Activated CD4-positive, alpha-beta T cell treated with anti-CD3 and anti-CD28 coated beads for 48 hours (primary cell): Measurements from ENCODE around the gene PEPD.

Experiments
- DNase-seq: peaks from one replicate; pipeline ENCODE4 v3.0.0-alpha.2; 2020

The PEPD gene

GRCh38 chr19:33376423-33376822, 145.2 kb downstream of the PEPD start:
- no peak for DNase-seq

- DNase-seq = no peak
These were observed 145.8 kb downstream of the PEPD start for GRCh38 chr19:33375837-33376159.

GRCh38 chr19:33375156-33375836, 146.3 kb downstream of the PEPD start:
- DNase-seq = no peak

GRCh38 chr19:33374236-33374714, 147.3 kb downstream of the PEPD start:
- DNase-seq = peak; percentile 22

GRCh38 chr19:33373453-33374235, 147.9 kb downstream of the PEPD start, which contains the start of gene CEBPG:
Gene CEBPG, plus strand, starts transcription at chr19:33373709. Its CDS starts 5,531 bp downstream, at chr19:33379240.
- peak; percentile 94 for DNase-seq

- no peak for DNase-seq
These were observed 150.8 kb downstream of the PEPD start for GRCh38 chr19:33370783-33371182.

- no peak for DNase-seq
These were observed 153.3 kb downstream of the PEPD start for GRCh38 chr19:33368074-33368864.

GRCh38 chr19:33366897-33367296, 154.7 kb downstream of the PEPD start:
- no peak for DNase-seq

GRCh38 chr19:33366127-33366526, 155.5 kb downstream of the PEPD start:
- DNase-seq = no peak

- DNase-seq = no peak
These were observed 155.9 kb downstream of the PEPD start for GRCh38 chr19:33365691-33366090.

- DNase-seq = no peak
These were observed 158.1 kb downstream of the PEPD start for GRCh38 chr19:33363476-33363875.

- no peak for DNase-seq
These were observed 158.9 kb downstream of the PEPD start for GRCh38 chr19:33362508-33363228.

- DNase-seq = no peak
These were observed 162.0 kb downstream of the PEPD start for GRCh38 chr19:33359581-33359980.

- DNase-seq = no peak
These were observed 163.2 kb downstream of the PEPD start for GRCh38 chr19:33358408-33358807.

- no peak for DNase-seq
These were observed 164.0 kb downstream of the PEPD start for GRCh38 chr19:33357556-33357955.

- DNase-seq = no peak
These were observed 166.1 kb downstream of the PEPD start for GRCh38 chr19:33355535-33355934.

GRCh38 chr19:33350538-33351309, 170.9 kb downstream of the PEPD start:
- DNase-seq = no peak

GRCh38 chr19:33349319-33350289, 172.0 kb downstream of the PEPD start:
- DNase-seq = no peak

- no peak for DNase-seq
These were observed 173.1 kb downstream of the PEPD start for GRCh38 chr19:33348301-33349010.

- DNase-seq = no peak
These were observed 174.3 kb downstream of the PEPD start for GRCh38 chr19:33347300-33347699.
